Measurements from ENCODE around the gene LHFPL2. TPM values are rescaled to one million over a fixed set of nuclear protein-coding genes. Genes with fewer than 3 reads are reported as not detected.

Gene LHFPL2
- total and polyA plus RNA-seq, 2 of the 4 experiments (the other 2 are of a cell fraction) = 6.5 to 11.3 TPM

GRCh38 chr5:78534148-78534904, 114.2 kb downstream of the LHFPL2 start:
- H3K4me1 ChIP-seq (ENCODE audit: control insufficient read depth, insufficient read depth, low read length) = peaks cover 8% of the 10 kb centered on the region
- H2AK9ac ChIP-seq (replicated peaks; ENCODE audit: low read depth, low read length, poor library complexity) = peak overlapping the region; percentile 61
- H2BK5ac ChIP-seq (ENCODE audit: low read depth, low read length, poor library complexity, severe bottlenecking) = peak overlapping the region; percentile 56
- no peak overlapping the region for H3K4me2 ChIP-seq (ENCODE audit: low read depth, low read length)
- peak overlapping the region; percentile 87 for H3K18ac ChIP-seq (ENCODE audit: low read depth, low read length)
- ChIA-PET CTCF (interaction anchor here (0.7 to 1.7 kb wide), 2 partner anchors 67 to 144 kb away, joined by 3 to 8 read pairs; no protein-coding TSS in a partner anchor), POLR2A (ENCODE audit: unreplicated experiment) (no interaction called here)
- ATAC-seq (ENCODE audit: low read depth) = peak; percentile 15
- H2AFZ ChIP-seq (replicated peaks; ENCODE audit: low read length, poor library complexity) = peak overlapping the region; percentile 44
- 81% methylated on average over 10 of the region's 24 CpGs; no CpG with 5 or more reads in 1 of the 2 experiments for WGBS, 2 experiments (ENCODE audit: extremely low coverage in 2 of 2, insufficient read length in 1 of 2)
- peak overlapping the region; percentile 54 for H4K91ac ChIP-seq (ENCODE audit: insufficient read depth, low read depth, low read length)
- H3K9me1 ChIP-seq (ENCODE audit: insufficient read depth, low read length) = peaks cover 13% of the 10 kb centered on the region
- BruUV-seq (replicated peaks) = no TSS peak
- peak overlapping the region; percentile 6; the same call in 1 of the 2 replicates for H3K14ac ChIP-seq (replicated peaks; ENCODE audit: low read depth, low read length)
- H3K56ac ChIP-seq (ENCODE audit: extremely low read depth, insufficient read depth, low read length) = no peak overlapping the region
- peak overlapping the region; percentile 36 for H2BK120ac ChIP-seq (ENCODE audit: low read depth, low read length)
- H3K27ac ChIP-seq (ENCODE audit: insufficient read depth, low read length) = peak overlapping the region; percentile 13
- H2BK15ac ChIP-seq (ENCODE audit: low read depth, low read length) = peak overlapping the region; percentile 14; the same call in 2 of the 3 replicates
- in situ Hi-C loops (cut with MboI; ENCODE audit: low sequenced_read_pairs) = loop anchor here (5.0 to 10.0 kb wide), 2 partner anchors 67 to 360 kb away; no protein-coding TSS in a partner anchor
- peak overlapping the region; percentile 7; the same call in 1 of the 2 replicates for H3K9ac ChIP-seq (ENCODE audit: low read depth, low read length)
- H3K4ac ChIP-seq (ENCODE audit: low read depth, low read length) = peak overlapping the region; percentile 62
- peak overlapping the region; percentile 14; the same call in 1 of the 2 replicates for H2AK5ac ChIP-seq (ENCODE audit: low read depth, low read length)
- H4K8ac ChIP-seq (ENCODE audit: low read depth in 2 of 2, low read length in 2 of 2) = peak overlapping the region; percentile 33 to 76; a peak in 3 of 4 replicates
- intact Hi-C loops (cut with micrococcal nuclease) = loop anchor here (10.0 kb wide), 1 partner anchor 360 kb away; no protein-coding TSS in a partner anchor
- peak overlapping the region; percentile 15; the same call in 1 of the 2 replicates for H3K23ac ChIP-seq (ENCODE audit: low read depth, low read length)
- H3K79me1 ChIP-seq (ENCODE audit: low read depth in 1 of 2, low read length in 2 of 2) = peaks cover 15 to 55% of the 10 kb centered on the region in 2 experiments
- H4K5ac ChIP-seq (ENCODE audit: low read depth, low read length) = peak overlapping the region; percentile 61
- peaks cover 2% of the 10 kb centered on the region; the same call in 1 of the 2 replicates for H4K20me1 ChIP-seq (ENCODE audit: insufficient read depth, low read length)
- no peaks in the 10 kb centered on the region for H3K9me3 ChIP-seq (ENCODE audit: control insufficient read depth, insufficient read depth, low read length)
- H3K4me3 ChIP-seq (ENCODE audit: insufficient read depth, low read depth, low read length) = no peak overlapping the region
- H3K36me3 ChIP-seq (ENCODE audit: control insufficient read depth, insufficient read depth, low read length) = peaks cover 2% of the 10 kb centered on the region; the same call in 1 of the 2 replicates
- dilution Hi-C loops (cut with HindIII; ENCODE audit: low sequenced_read_pairs, unreplicated experiment) = no loop called here
- peak; percentile 72 for DNase-seq
- H2BK20ac ChIP-seq (ENCODE audit: low read depth, low read length) = peak overlapping the region; percentile 16
- H3K27me3 ChIP-seq (ENCODE audit: control insufficient read depth, insufficient read depth, low read length) = no peaks in the 10 kb centered on the region
- no peak for TF ChIP-seq CEBPB (IDR thresholded peaks at IDR 0.05; ENCODE audit: low read depth, low read length)
- no peak for TF ChIP-seq RCOR1 (IDR thresholded peaks at IDR 0.05; ENCODE audit: insufficient replicate concordance, low read length)
- 0 out of 2 replicates have a peak, but pooled peaks have one; percentile 44 for TF ChIP-seq BHLHE40 (IDR thresholded peaks at IDR 0.05; ENCODE audit: low read depth, low read length)
- no peak for TF ChIP-seq SMC3 (IDR thresholded peaks at IDR 0.05; ENCODE audit: low read depth, low read length)
- TF ChIP-seq, protein P1, sequence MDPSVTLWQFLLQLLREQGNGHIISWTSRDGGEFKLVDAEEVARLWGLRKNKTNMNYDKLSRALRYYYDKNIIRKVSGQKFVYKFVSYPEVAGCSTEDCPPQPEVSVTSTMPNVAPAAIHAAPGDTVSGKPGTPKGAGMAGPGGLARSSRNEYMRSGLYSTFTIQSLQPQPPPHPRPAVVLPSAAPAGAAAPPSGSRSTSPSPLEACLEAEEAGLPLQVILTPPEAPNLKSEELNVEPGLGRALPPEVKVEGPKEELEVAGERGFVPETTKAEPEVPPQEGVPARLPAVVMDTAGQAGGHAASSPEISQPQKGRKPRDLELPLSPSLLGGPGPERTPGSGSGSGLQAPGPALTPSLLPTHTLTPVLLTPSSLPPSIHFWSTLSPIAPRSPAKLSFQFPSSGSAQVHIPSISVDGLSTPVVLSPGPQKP (IDR thresholded peaks at IDR 0.05; ENCODE audit: borderline replicate concordance, low read depth, low read length) = no peak
- no peak for TF ChIP-seq CHD1 (IDR thresholded peaks at IDR 0.05; ENCODE audit: low read depth, low read length)
- TF ChIP-seq, protein P2, sequence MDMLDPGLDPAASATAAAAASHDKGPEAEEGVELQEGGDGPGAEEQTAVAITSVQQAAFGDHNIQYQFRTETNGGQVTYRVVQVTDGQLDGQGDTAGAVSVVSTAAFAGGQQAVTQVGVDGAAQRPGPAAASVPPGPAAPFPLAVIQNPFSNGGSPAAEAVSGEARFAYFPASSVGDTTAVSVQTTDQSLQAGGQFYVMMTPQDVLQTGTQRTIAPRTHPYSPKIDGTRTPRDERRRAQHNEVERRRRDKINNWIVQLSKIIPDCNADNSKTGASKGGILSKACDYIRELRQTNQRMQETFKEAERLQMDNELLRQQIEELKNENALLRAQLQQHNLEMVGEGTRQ (IDR thresholded peaks at IDR 0.05; ENCODE audit: low read depth, low read length) = no peak
- no peak for TF ChIP-seq RAD21 (IDR thresholded peaks at IDR 0.05; ENCODE audit: low read length)
- peak; percentile 33; the same call in 1 of the 2 replicates for TF ChIP-seq FOS (IDR thresholded peaks at IDR 0.05; ENCODE audit: low read depth, low read length)
- no peak for TF ChIP-seq MXI1 (IDR thresholded peaks at IDR 0.05; ENCODE audit: borderline replicate concordance, low read depth, low read length)
- no peak for TF ChIP-seq MAZ (IDR thresholded peaks at IDR 0.05; ENCODE audit: borderline replicate concordance, low read depth, low read length)
- no peak for TF ChIP-seq MAFK (IDR thresholded peaks at IDR 0.05; ENCODE audit: low read depth, low read length)
- 0 out of 2 replicates have a peak, but pooled peaks have one; percentile 15 for TF ChIP-seq POLR2A (IDR thresholded peaks at IDR 0.05; ENCODE audit: low read depth, low read length)

Measured in IMR-90 (cell line).